Left renal cortex interstitium (tissue), 4 donors: ENCODE data around the gene DCLK2. TPM values are rescaled to one million over a fixed set of nuclear protein-coding genes. Genes with fewer than 3 reads are reported as not detected.

ENCODE experiments used
- DNase-seq, 4 donors: peaks; one replicate each; pipeline ENCODE4 v3.0.0-alpha.2; 2013; ENCODE audit warnings: low read depth in 4 of 4, low spot score in 2 of 4, missing footprints in 1 of 4
- polyA plus RNA-seq, 4 donors: library from polyadenylated mRNA; unstranded; fragments of 120-200 nt; gene quantifications; one replicate each; pipeline ENCODE4 v1.2.1, GENCODE V29; 2013; ENCODE audit not compliant: insufficient read length in 4 of 4

Gene DCLK2
- polyA plus RNA-seq, result 10 to 100 TPM; 11.7 to 13.2 (median 12.2) TPM

DNA sequence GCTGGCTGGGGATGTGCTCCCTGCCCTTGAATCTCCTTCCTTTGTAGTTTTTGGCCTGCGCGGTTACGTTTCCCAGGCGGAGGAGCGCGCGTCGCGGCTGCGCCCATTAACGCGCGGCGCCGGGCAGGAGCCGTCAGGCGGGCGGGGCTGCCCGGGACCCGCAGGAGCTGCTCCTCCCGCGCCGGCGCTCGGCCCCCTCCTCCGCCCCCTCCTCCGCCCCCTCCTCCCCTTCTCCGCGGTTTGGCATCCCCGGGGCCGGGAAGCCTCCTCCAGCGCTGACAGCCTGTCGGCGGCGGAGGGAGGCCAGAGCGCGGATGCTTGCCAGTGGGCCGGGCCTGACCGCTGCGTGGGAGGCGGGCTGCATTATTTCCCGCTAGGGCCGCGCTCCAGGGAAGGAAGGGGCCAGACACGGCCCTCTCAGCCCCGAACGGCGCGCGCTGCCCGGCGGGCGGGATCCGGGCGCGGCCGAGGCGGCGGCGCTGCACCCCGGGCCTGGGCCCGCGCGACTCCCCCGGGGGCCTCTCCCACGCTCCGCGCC, at the start of gene DCLK2:
TSS of gene DCLK2 (plus strand) at position 405 of the 538 bp plus-strand sequence. CDS start 583 bp downstream, outside the sequence.
- DNase-seq, result peak; percentile 36 to 53 (median 41)

- no peak for DNase-seq
Observed at GRCh38 chr4:150032541-150032940, 45.7 kb upstream of the DCLK2 start.

DNA sequence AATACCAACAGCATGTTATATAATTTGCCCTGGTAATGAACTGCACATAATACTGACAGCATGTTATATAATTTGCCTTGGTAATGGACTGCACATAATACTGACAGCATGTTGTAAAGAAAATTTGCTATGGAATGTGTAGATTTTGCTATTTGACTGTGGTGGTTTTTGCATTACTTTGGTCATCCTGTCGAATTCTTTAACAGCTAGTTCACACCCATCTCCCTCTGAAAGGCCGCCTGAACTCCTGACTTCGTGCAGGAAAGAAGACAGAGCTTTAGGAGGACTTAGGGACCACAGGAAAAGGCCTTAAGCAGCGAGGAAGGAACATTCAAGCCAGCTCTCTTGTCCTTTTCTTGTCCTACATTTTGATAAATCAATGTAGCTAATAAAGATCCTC, 45.2 kb upstream of the DCLK2 start:
- no peak for DNase-seq

- DNase-seq, result no peak
Observed at GRCh38 chr4:150033901-150034300, 44.3 kb upstream of the DCLK2 start.

DNA sequence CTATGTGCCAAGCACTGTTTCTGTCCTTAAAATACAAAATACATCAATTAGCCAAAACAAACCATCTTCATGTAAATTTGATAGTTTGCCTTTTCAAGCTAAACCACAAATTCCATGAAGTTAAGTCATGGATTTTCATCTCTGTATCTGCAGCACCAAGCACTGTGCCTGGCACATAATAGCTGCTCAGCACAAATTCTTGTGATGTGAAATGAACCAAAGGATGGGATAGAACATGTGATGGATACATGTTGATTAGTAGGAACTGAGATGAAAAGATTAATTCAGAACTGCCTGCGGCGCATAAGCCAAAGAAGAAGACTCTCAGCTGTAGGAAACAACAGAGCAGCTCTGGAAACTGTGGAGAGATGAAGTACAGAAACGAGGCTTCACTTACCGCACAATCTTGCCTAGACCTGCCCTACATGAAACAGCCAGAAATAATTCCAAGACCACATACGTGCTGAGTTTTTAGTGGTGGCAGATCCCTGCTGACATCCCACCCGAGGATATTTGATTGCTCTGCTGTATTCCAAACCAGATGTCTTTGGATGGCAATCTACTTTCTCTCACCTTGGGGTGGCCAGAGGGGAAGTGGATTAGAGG, 40.9 kb upstream of the DCLK2 start:
- no peak for DNase-seq

DNA sequence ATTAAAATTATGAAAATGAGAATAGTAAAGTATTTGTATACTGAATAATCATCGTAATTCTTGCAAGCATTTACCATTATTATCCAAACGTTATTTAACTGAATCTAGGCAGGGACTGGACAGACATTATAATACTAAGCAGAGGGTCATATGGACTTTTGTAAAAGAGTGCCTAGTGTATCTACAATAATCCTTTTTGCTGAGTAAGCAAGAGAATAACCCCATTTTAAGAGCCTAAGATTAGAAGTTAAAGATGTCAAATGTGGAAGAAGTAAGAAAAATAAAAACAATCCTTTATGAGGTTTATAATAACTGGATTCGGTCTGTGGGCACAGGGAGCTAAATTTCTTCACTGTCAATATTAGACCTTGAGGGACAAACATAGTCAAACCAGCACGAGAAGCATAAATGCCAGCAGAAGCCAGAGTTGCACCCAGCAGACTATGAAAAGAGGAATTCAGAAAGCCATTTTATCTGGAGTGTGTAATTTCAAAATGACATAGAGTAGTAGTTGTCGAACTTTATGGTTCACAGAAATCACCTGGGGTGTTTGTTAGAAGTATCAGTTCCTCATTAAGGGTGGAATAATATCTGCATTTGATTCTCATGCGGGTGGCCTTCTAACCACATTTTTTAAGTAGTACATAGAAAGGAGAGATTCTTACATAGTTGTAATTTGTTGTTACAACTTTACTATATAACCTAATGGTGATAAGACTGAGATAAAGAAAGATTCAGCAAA, 39.7 kb upstream of the DCLK2 start:
- no peak for DNase-seq

- DNase-seq, result no peak
Observed at GRCh38 chr4:150039274-150040127, 38.7 kb upstream of the DCLK2 start.

DNA sequence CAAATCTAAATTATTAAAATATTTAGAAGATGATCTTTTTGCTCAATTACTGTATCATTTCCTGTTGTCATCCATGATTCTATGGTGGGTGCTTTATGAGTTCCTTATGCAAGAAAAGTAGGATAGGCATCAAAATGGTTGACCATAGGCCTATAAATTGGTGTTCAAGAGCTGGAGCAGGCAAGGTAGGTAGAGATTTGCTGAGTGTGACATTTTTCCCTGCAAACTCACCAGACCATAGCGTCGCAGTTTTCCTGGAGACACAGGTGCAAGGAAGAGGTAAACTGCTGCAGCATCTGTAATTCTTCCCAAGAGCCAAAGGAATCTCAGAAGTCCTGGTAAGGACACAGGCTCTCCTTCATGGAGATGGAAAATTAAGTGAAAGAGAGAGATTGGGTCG, 33.7 kb upstream of the DCLK2 start:
- no peak for DNase-seq

DNA sequence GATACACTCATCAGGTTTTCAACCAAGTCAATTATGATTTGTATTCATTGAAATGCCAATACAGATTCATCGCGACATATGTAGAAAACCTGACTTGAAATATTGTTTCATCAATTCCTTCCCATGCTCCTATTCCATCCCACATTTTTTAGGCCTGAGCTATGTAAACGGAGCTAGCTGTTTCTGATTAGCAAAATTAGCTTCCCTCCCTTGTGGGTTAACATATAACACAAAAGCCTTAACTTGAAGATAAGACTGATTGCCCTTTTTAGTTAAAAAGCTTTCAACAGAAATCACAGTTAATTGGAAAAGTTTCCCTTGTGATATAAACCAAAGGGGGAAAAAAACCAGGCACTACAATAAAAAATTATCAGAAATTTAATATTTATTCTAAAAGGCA, 32.8 kb upstream of the DCLK2 start:
- no peak for DNase-seq

GRCh38 chr4:150046728-150047217, 31.5 kb upstream of the DCLK2 start:
- DNase-seq, result no peak

DNA sequence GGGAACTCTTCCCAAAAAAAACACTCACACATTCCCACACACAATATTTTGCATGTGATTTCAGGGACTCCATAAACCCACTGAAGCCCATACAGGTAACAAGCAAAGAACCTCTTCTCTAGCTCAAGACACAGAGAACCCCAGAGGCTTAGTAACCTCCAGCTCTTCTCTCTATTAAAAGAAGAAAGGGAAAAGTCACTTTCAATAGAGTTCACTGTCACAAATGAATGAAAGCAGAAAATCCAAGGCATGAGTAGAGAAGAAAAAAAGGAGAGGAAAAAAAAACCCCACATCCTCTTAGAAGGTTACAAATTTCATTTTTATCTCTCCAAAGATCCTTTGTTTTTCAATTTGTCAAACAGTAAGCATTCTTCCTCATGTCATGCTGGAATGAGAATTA, 30.7 kb upstream of the DCLK2 start:
- DNase-seq, result no peak

DNA sequence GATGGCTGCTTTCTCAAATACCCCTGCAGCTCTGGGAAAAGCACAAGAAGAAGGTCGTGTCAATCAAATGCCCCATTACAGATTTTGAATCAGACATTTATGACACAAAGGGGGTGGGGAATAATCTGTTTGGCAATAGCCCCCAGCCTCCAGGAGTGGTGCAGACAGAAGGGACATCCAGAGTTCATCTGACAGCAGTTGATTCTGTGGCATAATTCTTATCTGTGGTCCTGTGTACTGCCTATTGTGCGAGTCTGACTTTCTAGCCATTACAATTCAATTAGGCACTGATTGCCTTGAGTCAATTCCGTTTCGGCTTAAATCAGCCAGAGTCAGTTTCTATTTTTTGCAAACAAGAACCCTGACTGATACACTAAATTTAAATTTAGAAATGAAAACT, 28.6 kb upstream of the DCLK2 start:
- no peak for DNase-seq

- DNase-seq, result no peak
Observed at GRCh38 chr4:150050566-150050965, 27.7 kb upstream of the DCLK2 start.

GRCh38 chr4:150051111-150051510, 27.1 kb upstream of the DCLK2 start:
- no peak for DNase-seq

DNA sequence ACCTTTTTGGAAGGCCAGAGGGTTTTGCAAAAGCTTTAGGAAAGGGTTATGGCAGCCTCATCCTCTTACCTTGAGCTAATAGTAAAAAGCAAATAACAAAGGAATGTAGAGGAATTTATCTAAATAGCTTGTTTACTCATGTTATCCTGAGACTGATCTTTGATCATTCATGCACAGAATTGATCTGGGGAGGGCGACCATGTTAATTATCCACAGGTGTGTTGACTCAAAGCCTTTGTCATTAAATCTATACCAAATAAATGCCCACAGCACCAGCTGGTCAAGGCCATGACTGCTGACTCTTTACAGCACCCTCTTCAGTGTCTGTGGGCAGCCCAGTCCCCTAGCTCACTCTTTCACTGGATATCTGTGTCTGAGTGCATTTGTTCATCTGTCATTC, 22.8 kb upstream of the DCLK2 start:
- no peak for DNase-seq

DNA sequence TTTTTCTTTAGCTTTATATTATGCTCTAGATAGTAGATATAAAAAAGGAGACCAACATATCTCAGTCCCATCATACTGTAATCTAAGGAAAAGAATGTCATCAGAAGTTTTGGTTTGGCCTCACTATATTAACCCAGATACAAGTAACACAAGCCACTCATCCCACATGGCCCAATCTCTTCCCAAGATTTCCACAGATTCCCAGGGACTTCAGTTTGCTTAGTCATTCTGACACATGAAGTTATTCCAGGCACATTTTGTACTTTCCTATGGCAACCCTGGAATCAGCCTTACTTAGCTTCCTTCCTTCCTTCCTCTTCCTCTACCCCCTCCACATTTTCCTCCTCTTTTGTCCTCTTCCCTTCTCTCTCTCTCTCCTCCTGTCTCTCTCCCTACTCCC, 21.7 kb upstream of the DCLK2 start:
- no peak for DNase-seq

DNA sequence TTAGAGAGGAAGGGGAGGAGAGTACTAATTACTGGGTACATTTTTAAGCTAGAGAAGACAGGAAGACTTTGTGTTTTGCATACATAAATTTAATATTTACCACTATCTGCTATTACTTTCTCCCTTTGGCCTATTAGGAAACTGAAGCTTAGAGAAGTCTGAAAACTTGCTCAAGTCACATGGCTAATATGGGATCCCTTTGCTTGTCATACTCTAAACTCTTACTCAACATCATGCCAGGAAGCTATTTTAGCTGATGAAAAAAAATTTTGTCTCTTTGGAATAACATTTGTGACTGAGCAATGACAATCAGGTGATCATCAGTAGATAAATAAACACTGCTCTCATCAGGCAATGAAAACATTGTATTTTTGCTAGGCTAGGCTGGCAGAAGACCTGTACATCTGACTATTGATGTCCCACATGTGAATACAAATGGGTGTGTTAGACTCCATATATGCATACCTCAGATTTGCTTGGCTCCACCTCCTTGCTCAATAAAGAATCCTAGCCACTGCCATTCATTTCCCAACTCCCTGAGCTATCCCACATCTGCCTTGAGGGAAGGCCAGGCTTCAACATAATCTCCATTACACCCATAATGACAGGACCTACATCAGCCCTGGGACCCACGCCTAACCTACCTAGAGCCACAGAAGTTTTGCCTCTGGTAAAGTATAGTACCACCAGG, 17.0 kb upstream of the DCLK2 start:
- DNase-seq, result no peak

DNA sequence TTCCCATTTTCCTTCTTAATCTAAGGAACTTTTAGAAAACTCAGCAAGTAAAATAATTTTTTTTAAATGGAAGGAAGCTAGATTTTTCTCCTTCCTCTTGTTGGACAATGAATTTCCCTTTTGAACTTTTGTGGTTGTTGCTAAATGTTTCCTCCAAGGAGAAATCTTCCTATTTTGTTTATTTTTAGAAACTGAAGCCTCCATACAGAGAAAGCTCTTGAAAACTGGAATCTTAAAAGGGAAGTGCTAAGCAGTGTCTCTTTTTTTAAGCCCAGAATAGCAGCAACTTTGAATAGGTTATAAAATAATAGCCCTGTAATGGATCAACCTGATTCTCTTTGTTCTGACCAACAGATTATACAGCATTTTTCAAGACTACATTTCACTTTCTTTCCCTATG, 15.1 kb upstream of the DCLK2 start:
- DNase-seq, result no peak

GRCh38 chr4:150065740-150066139, 12.5 kb upstream of the DCLK2 start:
- DNase-seq, result no peak

DNA sequence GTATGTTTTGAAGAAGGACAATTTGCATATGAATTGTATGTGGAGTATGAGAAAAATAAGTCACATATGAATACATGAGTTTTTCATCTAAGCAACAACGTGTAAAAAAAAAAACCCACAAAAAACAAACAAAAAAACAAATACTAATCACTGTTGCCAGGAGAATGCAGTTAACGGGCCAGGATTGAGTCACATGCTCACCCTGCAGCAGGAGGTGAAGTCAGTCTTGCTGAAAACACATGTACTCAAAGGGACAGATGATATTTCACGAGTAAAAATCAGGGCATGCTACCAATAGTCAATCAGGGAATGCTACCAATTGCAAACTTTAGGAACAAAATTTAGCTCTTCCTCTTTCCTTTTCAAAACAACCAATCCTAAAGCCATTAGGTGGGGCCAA, 10.4 kb upstream of the DCLK2 start:
- no peak for DNase-seq
